Activated T-helper 1 cell treated with Interleukin-2 at 50 U/mL for 16 hours (primary cell): Measurements from ENCODE around the gene CALHM3.

Experiments used
- DNase-seq: peaks from one replicate; pipeline ENCODE4 v3.0.0-alpha.2; 2020; ENCODE audit warnings: low read depth

CALHM3 gene

DNA sequence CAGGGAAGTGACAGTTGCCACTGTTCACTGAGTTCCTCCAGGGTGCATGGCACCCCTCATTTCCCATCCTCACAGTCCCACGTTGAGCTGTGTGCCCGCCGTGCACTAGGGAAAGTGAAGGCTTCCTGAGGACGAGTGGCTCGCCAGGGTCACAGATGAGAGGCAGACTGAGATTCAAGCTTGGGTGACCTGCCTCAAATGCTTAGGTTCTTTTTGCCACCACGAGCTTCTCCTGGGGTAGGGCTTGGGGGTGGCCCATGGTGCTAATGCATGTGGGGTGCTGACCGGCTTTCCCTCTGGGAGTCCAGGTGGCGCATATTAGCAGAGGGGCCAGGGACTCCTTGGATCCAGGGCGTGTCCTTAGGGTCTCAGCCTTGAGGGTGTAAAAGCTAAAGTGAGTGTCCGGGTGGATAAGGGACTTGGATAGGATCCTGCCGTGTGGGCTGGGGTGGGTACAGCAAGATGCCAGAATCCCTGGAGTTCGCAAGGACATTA, 28.8 kb downstream of the CALHM3 start:
- no peak for DNase-seq

DNA sequence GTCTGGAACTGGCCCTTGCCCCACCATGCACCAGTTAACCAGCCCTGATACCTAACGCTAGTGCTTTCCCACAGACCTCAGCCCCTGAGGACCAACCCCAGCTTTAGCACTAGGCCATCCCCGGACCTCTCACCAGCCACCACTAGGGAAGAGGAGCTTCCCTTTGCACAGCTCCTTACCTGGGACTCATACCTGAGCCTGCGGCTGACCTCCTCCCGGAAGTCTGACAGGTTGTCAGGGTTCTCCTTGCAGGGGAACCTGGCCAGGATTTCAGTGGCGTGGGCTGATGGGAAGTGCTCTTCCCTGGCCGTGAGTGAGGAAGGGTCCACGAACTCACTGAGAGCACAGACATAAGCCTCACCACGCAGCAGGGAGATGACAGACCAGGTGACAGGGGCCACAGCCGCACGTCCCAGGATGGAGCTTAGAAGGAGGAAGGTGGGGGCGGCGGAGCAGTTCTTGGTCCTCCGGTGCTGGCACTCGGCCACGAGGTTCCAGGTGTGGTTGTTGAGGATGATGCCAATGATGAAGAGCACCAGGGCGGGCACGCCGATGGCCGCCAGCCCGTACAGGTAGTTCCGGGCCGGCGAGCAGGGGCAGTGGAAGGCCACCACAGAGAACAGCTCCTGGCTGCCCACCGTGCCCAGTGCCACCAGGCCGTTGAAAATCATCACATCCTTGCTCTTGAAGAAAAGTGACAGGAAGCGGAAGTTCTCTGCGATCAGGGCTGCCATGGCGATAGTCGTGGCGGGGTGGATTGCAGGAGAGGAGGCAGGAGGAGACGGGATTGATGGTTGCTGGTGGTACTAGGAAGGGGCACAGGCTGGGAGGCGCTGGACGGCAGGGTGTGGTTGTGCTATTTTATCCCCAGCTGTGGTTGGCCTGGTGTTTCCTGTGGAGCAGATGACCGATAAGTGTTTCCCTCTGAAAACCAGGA, 29.6 kb downstream of the CALHM3 start:
- DNase-seq, result no peak

DNA sequence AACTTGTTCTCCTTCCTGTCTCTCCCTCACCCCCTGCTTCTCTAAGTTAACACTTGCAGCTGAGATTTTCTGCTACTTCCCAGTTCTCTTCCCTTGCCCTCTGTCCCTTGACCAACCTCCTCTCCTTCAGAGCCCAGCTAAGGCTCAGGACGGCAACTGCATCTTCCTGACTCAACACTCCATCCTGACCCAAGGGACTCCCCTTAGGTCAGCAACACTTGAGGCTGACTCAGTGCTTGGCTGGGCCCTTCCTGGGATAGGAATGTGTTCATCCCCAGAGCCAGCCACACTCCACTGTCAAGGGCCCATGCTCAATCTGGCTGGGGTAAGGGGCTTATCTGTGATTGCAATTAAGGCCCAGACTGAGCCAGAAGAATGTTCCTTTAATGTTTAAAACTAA, 30.3 kb downstream of the CALHM3 start:
- DNase-seq, result no peak

DNA sequence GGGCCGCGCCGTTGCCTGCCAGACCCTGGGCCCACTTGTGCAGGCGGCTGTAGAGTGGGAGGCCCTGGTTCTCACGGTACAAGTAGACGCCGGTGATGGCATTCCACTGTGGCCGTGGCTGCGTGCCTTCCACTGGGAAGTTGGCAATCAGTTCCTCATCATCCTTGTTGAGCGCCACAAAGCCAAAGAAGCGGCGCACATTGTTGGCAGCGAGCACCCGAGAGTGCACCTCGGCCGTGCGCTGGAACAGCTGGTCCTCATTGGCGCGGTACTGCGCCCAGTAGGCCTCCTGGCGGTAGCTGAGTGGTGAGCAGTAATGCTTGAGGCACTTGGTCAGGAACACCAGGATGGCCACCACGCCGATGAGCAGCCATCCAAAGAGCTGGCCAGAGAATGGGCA, 31.9 kb downstream of the CALHM3 start:
- no peak for DNase-seq

DNA sequence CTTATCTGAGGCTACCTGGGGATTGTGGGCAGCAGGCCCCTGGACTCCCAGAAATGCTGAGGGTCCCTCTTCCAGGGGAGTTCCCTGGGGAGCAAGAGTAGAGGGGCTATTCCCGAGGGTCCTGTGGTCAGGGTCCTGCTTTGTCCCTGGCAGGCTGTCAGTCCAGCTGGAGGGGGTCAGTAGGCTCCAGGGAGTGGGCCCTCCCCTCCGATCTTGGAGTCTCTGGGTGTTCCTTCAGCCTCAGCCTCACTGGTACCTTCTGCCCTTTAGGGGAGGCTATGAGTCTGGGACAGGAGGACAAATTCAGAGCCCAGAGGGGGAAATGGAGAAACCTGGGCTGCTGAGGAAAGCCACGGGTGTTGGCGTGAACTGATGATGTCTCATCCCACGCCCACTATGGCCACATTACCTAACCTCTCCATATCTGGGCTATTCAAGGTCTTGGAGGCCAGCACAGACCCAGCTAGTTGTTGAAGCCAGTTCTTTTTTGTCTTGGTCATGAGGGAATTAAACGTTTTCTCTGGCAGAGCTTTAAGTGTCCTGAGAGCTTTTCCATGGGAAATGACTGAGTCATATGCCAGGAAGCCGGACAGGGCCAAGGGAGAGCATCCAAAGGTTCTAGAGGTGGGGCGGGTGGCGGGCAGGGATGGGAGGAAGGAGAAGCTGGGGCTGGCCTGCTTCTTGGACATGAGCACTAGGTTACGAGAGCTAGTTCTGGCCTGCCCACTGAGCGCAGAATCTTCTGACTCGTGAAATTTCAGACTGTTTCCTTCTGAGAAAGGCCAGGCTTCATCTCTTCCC, 33.1 kb downstream of the CALHM3 start:
- no peak for DNase-seq

DNA sequence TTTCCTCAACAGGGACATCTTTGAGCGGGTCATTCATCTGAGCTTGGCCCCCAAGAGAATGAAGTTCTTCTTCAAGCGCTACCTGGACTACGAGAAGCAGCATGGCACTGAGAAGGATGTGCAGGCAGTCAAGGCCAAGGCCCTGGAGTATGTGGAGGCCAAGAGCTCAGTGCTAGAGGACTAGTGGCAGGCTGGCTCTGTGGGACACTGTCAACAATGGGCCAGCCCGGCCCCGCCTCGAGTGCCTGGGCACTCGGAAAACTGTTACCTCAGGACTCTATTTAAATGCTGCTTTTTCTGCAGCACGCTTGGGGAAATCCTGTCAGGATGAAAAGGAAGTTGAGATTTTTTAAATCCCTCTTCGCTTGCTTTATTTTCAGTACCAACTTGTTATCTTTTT, 33.7 kb downstream of the CALHM3 start:
- DNase-seq, result no peak

DNA sequence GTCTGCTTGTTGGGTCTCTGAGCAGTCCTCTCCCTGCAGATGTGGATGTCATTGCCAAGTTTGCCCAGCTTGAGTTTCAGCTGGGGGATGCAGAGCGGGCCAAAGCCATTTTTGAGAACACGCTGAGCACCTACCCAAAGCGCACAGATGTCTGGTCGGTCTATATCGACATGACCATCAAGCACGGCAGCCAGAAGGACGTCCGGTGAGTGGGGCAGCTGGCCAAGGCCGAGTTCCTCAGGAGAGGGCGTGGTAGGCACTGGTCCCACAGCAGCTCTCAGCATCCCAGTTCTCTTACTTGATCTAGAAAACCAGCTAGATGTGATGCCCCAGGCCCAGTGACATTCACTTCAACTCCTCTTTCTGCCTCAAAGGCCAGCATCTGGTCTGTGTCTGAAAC, 34.6 kb downstream of the CALHM3 start:
- no peak for DNase-seq

DNA sequence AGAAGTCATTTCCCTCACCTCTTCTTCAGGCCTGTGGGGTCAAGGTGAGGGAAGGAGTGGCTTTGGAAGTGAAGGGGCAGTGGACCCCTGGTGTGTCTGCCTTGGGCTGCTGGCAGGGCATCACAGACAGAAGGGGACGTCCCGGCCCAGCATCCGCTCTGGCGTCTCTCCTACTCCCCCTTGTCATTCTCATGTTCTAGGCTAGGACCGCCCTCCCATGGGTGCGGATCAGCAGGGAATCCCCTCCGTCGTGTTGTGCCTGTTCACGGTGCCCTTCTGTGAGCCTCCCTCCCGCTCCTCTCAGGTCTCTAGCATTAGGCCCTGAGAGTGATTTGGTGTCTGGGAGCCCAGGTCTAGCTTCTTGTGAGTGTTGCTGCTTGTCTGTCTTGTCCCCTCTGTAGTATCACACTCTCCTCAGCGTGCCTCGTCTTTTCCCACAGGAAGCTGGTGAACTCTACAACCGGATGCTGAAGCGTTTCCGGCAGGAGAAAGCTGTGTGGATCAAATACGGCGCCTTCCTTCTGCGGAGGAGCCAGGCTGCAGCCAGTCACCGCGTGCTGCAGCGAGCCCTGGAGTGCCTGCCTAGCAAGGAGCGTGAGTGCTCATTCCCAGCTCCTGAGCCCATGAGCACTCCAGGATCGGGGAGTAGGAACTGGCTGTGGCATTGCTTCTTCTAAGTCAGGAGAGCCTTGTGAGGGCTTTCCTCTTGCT, 35.4 kb downstream of the CALHM3 start:
- no peak for DNase-seq

DNA sequence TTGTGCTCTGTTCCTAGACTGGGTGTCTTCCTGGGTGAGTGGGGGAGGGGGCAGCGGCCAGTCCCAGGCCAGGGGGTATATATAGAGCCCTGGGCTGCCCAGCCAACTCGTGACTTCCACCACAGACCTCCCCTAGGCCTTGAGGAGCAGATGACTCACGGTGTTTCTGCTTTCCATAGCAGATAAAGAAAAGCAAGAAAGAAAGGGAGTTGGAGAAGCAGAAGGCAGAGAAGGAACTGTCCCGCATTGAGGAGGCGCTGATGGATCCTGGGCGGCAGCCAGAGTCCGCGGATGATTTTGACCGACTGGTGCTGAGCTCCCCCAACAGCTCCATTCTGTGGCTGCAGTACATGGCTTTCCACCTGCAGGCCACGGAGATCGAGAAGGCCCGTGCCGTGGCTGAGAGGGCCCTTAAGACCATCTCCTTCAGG, 37.0 kb downstream of the CALHM3 start:
- DNase-seq, result no peak

DNA sequence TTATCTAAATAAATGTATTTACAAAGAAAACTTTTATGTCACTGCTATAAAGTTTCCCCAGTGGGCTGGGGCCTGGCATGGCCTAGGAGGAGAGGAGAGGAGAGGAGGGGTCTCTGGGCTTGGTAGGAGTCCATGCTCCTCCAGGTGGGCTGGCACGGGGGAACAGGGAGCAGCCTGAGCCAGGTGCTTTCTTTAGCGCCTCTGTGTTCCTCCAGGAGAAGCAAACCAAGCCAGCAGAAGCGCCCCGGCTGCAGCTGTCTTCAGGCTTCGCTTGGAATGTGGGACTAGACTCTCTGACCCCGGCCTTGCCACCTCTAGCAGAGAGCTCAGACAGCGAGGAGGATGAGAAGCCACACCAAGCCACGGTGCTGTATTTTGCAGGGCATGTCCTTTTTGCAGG, 37.4 kb downstream of the CALHM3 start:
- no peak for DNase-seq

DNA sequence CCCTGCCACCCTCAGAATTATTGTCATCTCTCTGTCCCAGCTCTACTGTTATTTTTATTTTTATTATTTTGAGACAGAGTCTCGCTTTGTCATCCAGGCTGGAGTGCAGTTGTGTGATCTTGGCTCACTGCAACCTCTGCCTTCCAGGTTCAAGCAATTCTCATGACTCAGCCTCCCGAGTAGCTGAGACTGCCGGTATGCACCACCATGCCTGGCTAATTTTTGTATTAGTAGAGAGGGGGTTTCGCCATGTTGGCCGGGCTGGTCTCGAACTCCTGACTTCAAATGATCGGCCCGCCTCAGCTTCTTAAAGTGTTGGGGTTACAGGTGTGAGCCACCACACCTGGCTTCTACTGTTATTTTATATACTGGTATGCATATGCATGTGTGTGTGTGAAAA, 37.8 kb downstream of the CALHM3 start:
- DNase-seq, result no peak

DNA sequence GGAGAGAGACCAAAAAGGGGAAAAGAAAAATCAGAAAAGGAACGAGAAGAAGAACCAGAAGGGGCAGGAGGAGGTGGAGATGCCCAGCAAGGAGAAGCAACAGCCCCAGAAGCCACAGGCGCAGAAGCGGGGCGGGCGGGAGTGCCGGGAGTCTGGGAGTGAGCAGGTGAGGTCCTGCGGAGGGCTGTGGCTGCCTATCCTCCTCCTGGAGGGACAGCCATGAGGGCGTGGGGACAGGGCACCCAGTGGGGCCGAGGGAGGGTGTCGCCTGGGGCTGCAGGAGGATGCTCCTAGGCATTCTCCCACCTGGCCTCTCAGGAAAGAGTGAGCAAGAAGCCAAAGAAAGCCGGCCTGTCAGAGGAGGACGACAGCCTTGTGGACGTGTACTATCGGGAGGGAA, 38.6 kb downstream of the CALHM3 start:
- no peak for DNase-seq

DNA sequence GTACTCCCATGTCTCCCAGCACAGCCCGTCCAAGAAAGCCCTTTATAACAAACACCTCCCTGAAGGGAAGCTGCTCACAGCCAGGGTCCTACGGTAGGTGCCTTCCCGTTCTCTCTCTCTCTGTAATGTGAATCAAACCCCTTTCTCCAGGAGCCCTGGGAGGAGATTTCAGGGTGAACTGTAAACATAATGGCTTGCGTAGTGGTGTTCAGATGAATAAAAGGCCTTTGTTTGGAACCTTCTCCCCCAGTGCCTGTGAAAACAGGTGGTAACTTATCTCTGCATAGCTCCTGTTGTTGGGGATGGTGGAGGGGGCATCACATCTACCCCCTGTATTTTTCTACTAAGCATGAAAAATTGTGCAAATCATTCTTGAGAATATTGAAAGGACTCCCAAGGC, 39.3 kb downstream of the CALHM3 start:
- DNase-seq, result no peak

DNA sequence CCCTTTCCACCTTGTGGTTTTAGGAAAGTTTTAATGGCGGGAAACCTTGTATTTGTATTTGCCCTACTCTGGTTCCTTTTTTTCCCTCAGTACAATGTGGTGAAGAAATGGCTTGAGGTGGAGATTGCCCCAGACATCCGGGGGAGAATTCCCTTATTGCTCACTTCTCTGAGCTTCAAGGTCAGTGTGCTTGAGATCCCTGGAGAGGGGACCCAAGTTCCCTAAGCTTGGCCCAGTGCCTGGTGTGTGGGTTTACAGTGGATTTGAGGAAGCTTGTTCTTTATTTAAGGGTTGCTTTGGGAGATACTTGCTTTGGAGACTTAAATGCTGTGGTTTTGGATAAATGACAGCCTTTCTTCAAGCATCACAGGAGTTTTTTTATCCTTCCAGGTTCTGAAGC, 45.2 kb downstream of the CALHM3 start:
- no peak for DNase-seq

DNA sequence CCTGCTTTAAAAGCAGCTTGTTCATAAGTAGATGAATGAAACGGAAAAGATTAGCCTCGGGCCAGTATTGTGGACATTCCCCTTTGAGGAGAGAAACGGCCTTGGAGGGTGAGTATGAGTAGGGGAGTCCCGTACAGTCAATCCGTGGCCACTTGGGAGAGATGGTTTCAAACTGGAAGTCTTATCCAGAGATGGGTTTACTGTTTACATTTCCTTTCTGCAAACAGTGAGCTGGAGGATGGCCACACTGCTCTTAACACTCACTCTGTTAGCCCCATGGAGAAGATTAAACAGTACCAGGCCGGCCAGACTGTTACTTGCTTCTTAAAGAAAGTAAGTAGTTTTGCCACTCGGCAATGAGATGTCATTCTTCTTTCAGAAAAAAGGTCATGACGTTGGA, 47.1 kb downstream of the CALHM3 start:
- no peak for DNase-seq

DNA sequence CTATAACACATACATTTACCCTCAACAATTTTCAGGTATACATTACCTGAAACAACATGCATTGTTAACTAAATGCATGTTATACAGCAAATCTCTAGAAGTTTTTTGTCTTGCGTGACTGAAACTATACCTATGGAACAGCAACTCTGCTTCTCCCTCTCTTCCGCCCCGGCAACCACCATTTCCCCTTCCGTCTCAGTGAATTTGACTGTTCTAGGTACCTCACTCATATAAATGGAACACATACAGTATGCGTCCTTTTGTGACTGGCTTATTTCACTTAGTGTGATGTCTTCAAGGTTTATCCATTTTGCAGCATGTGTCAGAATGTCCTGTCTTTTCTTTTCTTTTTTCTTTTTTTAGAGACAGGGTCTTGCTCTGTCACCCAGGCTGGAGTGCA, 49.4 kb downstream of the CALHM3 start:
- no peak for DNase-seq

DNA sequence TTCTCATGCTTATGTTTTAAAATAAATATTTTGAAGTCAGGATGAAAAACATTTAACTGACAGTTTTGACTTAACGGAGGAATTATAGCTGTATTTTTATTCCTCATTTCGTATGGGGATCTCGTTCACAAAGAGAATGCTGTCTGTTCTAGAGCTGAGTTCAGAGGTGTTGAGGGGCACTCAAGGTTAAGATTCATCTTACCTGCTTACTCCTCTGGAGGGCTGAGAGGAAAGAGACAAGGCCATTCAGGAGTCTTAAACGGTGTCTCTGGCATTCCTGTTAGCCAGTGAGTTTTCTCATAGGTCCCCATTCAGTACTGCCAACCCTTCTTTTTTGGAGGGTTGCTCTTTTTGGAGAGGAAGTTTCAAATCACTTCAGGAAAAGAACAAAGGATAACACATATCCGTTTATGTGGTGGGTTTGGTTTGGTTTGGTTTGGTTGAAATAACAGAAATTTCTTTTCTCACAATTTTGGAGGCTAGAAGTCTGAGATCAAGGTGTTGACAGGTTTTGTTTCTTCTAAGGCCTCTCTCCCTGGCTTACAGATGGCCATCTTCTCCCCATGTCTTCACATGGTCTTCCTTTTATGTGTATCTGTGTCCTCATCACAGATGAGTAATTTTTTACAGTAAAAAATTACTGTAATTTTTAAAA, 49.9 kb downstream of the CALHM3 start:
- DNase-seq, result no peak

DNA sequence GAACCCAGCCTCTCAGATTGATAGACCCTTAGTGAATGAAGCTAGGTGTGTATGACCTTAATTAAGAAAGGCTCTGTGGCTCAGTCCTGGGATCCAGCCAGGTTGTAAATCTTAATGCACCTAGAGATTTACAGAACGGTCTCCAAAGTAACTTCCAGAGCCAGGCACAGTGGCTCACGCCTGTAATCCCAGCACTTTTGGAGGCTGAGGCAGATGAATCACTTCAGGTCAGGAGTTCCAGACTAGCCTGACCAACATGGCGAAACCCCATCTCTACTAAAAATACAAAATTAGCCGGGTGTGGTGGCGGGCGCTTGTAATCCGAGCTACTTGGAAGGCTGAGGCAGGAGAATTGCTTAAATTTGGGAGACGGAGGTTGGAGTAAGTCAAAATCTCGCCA, 51.2 kb downstream of the CALHM3 start:
- no peak for DNase-seq

DNA sequence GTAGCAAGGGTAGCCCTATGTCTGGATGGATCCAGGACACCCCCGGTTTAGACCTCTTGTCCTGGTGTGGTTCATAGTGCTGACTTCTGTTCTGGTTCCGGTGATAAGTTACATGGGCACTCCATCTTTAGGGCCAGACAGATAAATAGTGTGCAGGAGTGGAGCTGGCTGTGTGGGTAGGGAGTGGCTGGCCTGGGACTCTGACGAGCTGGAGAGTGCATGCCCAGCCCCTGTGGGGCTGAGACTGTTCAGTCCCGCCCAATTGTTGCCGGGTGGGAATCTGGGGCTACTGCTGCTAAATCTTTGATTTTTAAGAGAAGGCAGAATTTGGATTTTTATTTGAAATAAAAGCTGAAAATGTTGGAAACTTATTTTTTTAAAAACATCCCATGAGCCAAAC, 55.3 kb downstream of the CALHM3 start:
- DNase-seq, result no peak
